NCI-H2196 (cell line): Measurements from ENCODE around the gene NDE1.
"Not testable (repeated sequence)": the region's sequence is repeated elsewhere in the genome, so short reads cannot be mapped to it uniquely, and the experiment has no call there.

Source experiments
- DNase-seq: peaks from one replicate; lab custom pipeline; 2025; ENCODE audit not compliant: unreplicated experiment; lab: John Stamatoyannopoulos, UW

Gene NDE1

GRCh38 chr16:15620611-15621195, 29.3 kb upstream of the NDE1 start:
- DNase-seq, result no peak

- DNase-seq, result no peak
Observed at GRCh38 chr16:15621456-15621855, 28.6 kb upstream of the NDE1 start.

DNA sequence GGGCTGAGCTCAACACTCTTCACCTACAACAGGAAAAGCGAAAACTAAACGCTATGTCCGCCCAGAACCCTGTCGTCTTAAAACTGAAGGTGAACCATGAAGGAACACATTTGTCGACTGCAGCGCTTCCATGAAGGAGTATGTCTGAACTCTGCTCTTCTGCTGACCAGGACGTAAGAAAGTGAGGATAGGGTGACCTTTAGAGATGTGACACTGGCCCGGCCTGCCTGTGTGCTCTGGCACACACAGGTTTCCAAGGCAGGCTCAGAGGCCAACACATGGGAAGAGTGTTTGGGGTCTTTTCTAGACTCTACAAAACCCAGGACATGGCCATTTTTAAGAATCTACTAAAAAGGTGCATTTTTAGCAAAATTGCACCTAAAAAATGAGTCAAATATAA, 28.2 kb upstream of the NDE1 start:
- DNase-seq, result no peak

GRCh38 chr16:15631730-15632409, 18.2 kb upstream of the NDE1 start:
- DNase-seq, result no peak

- no peak for DNase-seq
Observed at GRCh38 chr16:15635926-15636325, 14.1 kb upstream of the NDE1 start.

DNA sequence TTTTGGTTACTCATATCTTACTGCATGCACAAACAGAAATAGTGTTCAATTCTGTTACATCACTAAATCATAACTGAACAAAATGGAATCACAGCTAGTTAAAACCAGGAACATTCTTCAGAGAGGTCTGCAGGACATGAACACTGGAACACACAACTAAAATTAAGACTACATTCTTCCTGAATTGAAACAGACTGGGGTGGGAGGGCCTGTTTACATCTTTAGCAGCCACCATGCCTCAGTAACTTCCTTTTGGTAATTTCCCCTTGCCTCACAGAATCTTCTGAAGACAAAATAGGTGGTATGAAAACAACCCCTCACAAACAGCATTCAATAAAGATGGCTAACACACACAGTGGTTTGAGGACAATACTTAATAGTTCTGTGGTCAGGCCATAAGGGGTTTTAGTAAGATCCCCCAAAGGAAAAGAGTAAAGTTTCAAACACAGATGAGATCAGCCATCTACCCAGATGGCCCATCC, 13.6 kb upstream of the NDE1 start:
- no peak for DNase-seq

DNA sequence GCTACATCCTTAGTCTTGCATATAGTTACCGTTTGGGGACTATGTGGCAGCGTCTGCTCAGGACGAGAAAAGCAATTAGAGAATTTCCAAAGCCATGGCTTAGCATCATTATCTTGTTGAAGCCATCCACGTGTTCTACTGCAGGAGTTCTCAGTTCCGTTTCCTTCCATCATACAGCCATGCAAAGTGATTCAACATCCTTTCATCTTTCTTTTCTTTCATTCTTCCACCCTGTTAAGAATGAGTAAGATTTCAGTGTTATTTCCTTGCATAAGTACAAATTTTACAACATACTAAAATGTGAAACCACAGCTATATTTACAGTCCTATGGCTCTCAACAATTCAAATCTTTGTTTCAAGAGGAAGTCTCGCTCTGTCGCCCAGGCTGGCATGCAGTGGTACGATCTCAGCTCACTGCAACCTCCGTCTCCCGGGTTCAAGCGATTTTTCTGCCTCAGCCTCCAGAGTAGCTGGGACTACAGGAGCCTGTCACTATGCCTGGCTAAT, 10.9 kb upstream of the NDE1 start:
- DNase-seq, result no peak

DNA sequence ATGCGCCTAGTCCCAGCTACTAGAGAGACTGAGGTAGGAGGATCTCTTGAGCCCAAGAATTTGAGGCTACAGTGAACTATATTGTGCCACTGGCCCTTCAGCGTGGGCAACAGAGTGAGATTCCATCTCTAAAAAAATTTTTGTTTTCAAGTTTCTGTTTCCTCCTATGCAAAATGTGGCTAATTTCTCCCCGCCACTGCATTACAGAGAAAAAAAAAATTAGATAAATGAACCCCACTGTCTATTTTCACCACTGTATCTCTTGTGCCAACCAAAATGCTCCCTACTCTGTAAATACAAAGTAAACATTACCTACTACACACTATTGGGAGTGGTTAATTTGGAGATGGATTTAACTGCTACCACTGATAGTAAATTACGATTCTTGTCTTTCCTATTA, 9.1 kb upstream of the NDE1 start:
- no peak for DNase-seq

- DNase-seq, result no peak
Observed at GRCh38 chr16:15641753-15642556, 8.1 kb upstream of the NDE1 start.

GRCh38 chr16:15642557-15643047, 7.4 kb upstream of the NDE1 start:
- peak; percentile 74 for DNase-seq

DNA sequence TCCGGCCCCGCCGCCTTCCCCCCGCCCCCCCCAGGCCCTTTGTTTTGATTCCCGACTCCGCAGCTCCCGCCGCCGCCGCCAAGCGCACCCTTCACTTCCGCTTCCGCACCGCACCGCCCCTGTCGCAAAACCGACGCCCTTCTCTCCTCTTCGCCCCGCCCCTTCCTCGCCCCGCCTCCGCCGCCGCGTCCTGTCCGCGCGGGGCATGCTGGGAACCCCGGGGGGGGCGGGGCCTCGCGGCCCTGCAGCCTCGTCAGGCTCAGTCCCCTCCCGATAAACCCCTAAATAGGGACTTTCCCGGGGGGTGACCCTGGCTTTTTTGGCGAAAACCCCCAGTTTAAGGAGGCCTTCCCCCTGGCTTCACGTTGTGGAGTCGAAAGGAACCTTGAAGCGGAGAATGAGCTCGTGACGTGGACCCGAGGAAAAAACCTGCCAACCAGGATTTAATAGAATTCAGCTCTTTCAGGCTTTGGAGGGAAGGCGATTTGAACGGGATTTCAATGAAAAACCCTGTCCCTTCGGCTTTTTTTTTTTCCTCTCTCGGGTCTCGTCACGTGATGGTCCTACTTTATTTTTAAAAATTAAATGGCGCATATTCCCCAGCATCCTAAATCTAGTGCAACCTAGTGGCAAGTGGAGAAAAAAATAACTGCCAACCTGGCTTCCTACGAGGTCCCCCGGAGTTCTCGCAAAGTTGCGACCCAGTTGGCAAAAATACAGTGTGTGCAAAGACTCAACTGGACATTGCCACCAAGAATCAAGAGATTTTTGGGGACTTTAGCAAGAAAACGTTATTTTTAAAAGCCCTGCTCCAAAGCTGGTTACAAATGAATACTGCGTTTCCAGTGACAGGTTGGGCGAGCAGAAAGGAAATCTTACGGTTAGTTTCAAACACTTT, 6.7 kb upstream of the NDE1 start, which contains the start of gene MARF1:
Gene MARF1 (minus strand): TSS at position 107 of the 898 bp plus-strand sequence. CDS start 3,921 bp downstream, outside the sequence.
- DNase-seq, result peak; percentile 97

- DNase-seq, result no peak
Observed at GRCh38 chr16:15643946-15644250, 6.1 kb upstream of the NDE1 start.

DNA sequence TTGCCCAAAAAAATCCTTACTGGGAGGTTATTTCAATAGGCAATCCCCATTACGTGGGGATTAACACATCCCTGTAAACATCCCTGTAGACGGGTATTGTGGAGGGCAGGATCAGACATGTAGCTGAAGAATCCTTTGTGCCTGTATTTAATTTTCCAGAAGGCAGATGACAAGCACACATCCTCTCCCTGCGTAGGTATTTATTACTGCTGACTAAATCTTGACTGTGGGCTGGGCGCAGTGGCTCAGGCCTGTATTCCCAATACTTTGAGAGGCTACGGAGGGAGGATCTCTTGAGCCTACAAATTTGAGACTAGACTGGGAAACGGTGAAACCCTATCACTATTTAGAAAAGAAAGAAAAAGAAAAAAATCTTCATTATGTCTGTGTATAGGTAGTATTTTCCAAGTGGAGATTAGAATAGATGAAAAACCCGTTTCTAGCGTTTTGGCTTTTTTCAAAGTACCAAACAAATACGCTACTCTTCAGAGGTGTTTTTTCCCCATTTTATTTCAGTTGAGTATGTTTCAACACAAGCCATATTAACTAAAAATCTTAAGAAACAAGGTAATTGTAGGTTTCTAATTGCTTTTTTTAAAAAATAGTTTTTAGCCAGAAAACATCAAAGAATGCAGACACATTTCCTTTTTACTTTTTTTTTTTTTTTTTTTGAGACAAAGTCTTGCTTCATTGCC, 5.6 kb upstream of the NDE1 start:
- peak; percentile 68 for DNase-seq

DNA sequence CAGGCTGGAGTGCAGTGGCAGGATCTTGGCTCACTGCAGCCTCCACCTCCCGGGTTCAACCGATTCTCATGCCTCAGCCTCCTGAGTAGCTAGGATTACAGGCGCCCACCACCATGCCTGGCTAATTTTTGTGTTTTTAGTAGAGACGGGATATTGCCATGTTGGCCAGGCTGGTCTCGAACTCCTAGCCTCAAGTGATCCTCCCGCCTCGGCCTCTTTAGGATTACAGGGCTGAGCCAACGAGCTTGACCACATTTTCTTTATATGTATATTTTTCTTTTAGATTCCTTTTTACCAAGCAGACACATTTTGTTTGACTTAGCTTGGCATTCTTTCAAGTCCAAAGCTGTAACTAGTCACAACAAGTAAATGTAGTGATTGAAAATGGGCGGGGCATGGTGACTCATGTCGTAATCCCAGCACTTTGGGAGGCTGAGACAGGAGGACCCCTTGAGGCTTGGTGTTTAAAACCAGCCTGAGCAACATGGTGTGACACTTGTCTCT, 5.0 kb upstream of the NDE1 start:
- peak; percentile 60 for DNase-seq

DNA sequence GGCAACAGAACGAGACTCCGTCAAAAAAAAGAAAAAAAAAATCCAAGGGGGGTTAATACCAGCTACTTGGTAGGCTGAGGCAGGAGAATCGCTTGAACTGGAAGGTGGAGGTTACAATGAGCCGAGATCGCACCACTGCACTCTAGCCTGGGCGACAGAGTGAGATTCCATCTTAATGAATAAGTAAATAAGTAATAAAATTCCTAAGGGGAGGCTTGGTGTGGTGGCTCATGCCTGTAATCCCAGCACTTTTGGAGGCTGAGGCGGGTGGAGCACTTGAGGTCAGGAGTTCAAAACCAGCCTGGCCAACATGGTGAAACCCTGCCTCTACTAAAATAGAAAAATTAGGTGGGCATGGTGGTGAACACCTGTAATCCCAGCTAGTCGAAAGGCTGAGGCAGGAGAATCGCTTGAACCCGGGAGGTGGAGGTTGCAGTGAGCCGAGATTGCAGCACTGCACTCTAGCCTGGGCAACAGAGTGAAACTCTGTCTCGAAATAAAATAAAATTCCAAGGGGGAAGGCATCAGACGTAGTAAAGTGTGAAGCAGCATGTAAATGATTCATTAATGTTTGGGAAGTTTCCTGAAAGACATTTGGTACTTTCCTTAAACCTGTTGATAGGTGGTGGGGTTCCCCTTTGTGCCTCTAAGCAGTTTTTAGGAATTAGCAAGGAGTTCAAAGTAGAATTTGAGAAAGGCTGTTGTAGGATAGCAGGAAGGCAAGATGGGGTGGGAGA, 3.3 kb upstream of the NDE1 start:
- DNase-seq, result not testable (repeated sequence)

DNA sequence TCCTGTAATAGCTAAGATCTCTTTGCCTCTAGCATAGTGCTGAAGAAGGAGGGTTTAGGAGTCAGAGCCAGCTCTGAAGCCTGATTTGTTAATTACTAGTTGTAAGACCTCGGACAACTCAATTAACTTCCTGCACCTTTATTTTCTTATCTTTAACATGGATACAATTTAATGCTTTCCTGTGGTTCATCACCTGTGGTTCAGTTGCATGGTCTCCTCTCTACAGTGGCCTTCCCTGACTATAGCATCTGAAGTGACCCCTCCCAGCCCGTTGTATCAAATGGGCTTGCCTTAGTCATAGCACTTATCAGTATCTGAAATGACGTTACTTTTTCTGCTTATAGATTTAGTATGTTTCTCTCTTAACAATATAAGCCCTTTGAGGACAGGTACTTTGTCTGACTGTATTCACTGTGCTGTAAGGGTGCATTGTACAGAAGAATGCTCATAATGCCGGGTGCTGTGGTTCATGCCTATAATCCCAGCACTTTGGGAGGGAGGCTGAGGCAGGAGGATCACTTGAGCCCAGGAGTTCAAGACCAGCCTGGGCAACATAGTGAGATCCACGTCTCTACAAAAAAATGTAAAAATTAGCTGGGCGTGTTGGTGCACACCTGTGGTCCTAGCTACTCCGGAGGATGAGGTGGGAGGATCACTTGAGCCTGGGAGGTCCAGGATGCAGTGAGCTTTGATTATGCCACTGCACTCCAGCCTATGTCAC, 2.6 kb upstream of the NDE1 start:
- no peak for DNase-seq

- no peak for DNase-seq
Observed at GRCh38 chr16:15648135-15648730, 1.8 kb upstream of the NDE1 start.

GRCh38 chr16:15649311-15649710, 734 bp upstream of the NDE1 start:
- not testable (repeated sequence) for DNase-seq
